ENCODE data around the gene CACNG4. TPM values are rescaled to one million over a fixed set of nuclear protein-coding genes. Genes with fewer than 3 reads are reported as not detected.

CACNG4 gene
- total and polyA plus RNA-seq, 9 of the 15 experiments (the other 6 are each of a cell fraction or from before 2014, with no cell fraction given) = 0.07 TPM; not detected in 8

DNA sequence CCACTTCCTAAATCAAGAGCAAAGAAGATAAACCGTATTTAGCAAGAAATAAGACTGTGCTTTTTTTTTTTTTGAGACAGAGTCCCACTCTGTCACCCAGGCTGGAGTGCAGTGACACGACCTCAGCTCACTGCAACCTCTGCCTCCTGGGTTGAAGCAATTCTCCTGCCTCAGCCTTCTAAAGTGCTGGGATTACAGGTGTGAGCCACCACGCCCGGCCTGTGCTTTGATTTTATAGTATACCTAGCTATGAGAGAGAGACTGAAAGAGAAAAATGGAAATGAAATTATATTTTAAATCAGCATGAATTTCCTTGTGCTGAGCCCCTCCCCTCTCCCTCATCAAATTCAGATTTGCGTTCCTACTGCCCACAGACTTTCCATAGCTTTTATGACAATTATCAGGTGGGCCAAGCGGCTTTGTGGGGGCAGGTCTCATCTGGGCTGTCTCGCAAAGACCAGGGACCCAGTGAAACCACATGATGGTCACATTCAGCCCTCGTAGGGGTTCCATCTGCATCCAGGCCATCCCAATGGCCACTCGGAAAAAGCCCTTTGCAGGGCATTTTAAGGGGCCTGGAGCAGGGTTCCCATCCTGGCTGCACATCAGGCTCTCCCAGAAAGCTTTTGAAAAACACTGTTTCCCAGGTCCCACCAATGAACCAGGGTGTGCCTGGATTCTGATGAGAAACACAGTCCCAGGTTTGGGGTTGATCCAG lies 88.4 kb downstream of the CACNG4 start:
- ChIA-PET POLR2A (interaction anchor here (0.7 kb wide), 2 partner anchors 11 to 144 kb away, joined by 3 to 4 read pairs; no protein-coding TSS in a partner anchor), CTCF (ENCODE audit: low intra/inter-chr PET ratio) (no interaction called here)
- intact Hi-C loops (cut with micrococcal nuclease) = no loop called here
- H3K36me3 ChIP-seq (ENCODE audit: control insufficient read depth, insufficient read depth, low read length) = no peaks in the 10 kb centered on the region; the same call in 2 of the 3 replicates
- H3K9ac ChIP-seq (ENCODE audit: insufficient read depth in 1 of 2, low read depth in 2 of 2, low read length in 2 of 2) = no peak overlapping the region
- peaks cover 0 to 6% of the 10 kb centered on the region in 2 experiments; a peak in 1 of 5 replicates for H3K4me1 ChIP-seq (replicated peaks in 1 of 2; ENCODE audit: control insufficient read depth in 2 of 2, insufficient read depth in 2 of 2, low read length in 2 of 2)
- H3K4me3 ChIP-seq = no peak overlapping the region
- no peaks in the 10 kb centered on the region for H4K20me1 ChIP-seq (replicated peaks; ENCODE audit: control insufficient read depth, insufficient read depth, low read length)
- no peak for DNase-seq (ENCODE audit: extremely low read depth in 1 of 4, low spot score in 3 of 4)
- TF ChIP-seq ZNF3 (CRISPR knock-in tag; IDR thresholded peaks at IDR 0.05) = no peak
- TF ChIP-seq SIN3B (IDR thresholded peaks at IDR 0.05; ENCODE audit: low read depth) = no peak
- TF ChIP-seq KLF13 (tag; IDR thresholded peaks at IDR 0.05; ENCODE audit: borderline replicate concordance, low read depth) = no peak
- TF ChIP-seq SRSF3 (IDR thresholded peaks at IDR 0.05; ENCODE audit: insufficient read depth, low read length) = no peak
- no peak for TF ChIP-seq PHF21A (IDR thresholded peaks at IDR 0.05; ENCODE audit: borderline replicate concordance, low read depth)
- TF ChIP-seq KDM2B (CRISPR knock-in tag; IDR thresholded peaks at IDR 0.05) = no peak
- no peak overlapping the region for H2AFZ ChIP-seq (ENCODE audit: low read depth, low read length)
- no peak overlapping the region for H3K4me2 ChIP-seq (ENCODE audit: insufficient read depth, low read length)
- ATAC-seq = no peak
- H3K79me2 ChIP-seq (ENCODE audit: control insufficient read depth, insufficient read depth, low read length) = no peaks in the 10 kb centered on the region
- H3K9me1 ChIP-seq (ENCODE audit: control insufficient read depth, insufficient read depth, low read length) = no peaks in the 10 kb centered on the region
- WGBS (ENCODE audit: insufficient coverage, low coverage, missing lambda C conversion rate) = 5% methylated on average over 8 of the region's 9 CpGs
- H3K27me3 ChIP-seq (ENCODE audit: control insufficient read depth in 2 of 2, insufficient read depth in 2 of 2, low read length in 2 of 2) = peaks cover 23 to 48% of the 10 kb centered on the region in 2 experiments
- BruUV-seq (replicated peaks) = no TSS peak
- in situ Hi-C loops (cut with MboI) = no loop called here
- H3K27ac ChIP-seq (ENCODE audit: extremely low read depth, low read depth, low read length) = no peak overlapping the region
- no peak for FAIRE-seq
- H3K9me3 ChIP-seq (replicated peaks; ENCODE audit: control insufficient read depth, insufficient read depth, low read depth, low read length) = no peaks in the 10 kb centered on the region; the same call in 1 of the 2 replicates

Data from K562 (cell line).